ENCODE results near the gene FAM107A. TPM values are rescaled to one million over a fixed set of nuclear protein-coding genes. Genes with fewer than 3 reads are reported as not detected.

Gene FAM107A
- total RNA-seq, 1 donor = not detected

DNA sequence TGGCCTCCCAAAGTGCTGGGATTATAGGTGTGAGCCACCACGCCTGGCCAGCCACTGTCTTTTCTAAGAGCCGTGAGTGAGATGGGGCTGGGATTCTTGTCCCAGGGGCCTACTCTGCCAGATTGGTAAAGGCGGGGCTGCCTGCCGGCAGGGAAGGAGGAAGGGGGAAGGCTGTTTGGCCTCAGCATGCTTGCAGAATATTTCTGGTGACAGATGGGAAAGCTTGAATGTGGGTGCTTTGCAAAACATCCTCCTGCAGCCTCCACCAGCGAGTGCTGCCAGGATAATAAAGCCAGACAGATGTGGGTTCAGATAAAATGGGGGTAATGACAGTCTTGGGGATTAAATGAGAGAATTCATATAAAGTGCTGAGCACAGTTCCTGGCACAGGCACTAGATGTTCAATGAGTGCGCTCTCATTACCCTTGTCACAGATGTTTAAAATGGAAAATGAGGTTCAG, 20.4 kb downstream of the FAM107A start:
- no peak for DNase-seq (ENCODE audit: low read depth)
- H3K4me3 ChIP-seq (ENCODE audit: low read depth, low read length) = no peak overlapping the region
- TF ChIP-seq, protein P1, sequence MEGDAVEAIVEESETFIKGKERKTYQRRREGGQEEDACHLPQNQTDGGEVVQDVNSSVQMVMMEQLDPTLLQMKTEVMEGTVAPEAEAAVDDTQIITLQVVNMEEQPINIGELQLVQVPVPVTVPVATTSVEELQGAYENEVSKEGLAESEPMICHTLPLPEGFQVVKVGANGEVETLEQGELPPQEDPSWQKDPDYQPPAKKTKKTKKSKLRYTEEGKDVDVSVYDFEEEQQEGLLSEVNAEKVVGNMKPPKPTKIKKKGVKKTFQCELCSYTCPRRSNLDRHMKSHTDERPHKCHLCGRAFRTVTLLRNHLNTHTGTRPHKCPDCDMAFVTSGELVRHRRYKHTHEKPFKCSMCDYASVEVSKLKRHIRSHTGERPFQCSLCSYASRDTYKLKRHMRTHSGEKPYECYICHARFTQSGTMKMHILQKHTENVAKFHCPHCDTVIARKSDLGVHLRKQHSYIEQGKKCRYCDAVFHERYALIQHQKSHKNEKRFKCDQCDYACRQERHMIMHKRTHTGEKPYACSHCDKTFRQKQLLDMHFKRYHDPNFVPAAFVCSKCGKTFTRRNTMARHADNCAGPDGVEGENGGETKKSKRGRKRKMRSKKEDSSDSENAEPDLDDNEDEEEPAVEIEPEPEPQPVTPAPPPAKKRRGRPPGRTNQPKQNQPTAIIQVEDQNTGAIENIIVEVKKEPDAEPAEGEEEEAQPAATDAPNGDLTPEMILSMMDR (IDR thresholded peaks at IDR 0.05; ENCODE audit: insufficient read depth, low read depth, low read length) = no peak

DNA sequence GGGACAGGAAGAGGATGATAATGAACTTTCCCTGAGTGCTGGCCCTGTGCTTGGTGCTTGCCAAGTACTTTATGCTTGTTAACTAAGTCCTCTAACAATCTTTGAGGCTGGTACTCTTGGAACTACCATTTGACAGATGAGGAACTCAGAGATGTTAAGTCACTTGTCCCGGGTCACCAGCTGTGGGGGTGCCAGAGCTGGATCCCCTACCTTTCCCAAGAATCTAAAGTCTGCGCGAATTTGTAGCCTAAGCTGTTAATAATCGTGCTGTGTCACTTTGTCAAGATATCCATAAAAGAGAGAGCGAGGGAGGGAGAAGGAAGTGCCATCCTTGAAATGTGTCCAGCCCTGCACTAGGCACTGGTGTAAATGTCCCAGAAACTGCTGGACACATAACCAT, 21.2 kb downstream of the FAM107A start:
- TF ChIP-seq, protein P1 (IDR thresholded peaks at IDR 0.05; ENCODE audit: insufficient read depth, low read depth, low read length) = no peak
- DNase-seq (ENCODE audit: low read depth) = no peak
- H3K4me3 ChIP-seq (ENCODE audit: low read depth, low read length) = no peak overlapping the region

DNA sequence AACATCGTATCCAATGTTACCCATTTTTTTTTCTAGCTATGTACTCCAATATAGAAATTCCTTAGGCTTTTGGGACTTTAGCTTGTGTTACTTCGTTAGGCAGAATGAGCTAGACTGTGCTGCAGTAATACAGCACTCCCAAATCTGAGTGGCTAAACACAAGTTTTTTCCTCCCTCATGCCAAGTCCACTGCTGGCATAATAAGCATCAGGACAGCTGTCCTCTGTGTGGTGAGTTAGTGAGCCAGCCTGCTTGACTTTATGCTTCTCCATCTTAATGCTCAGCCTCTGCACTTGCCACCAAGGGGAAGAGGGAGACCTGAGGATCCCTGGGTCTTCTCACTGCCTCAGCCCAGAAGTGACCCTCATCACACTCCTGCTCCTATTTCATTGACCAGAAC, 22.0 kb downstream of the FAM107A start:
- H3K4me3 ChIP-seq (ENCODE audit: low read depth, low read length) = no peak overlapping the region
- DNase-seq (ENCODE audit: low read depth) = no peak
- TF ChIP-seq, protein P1 (IDR thresholded peaks at IDR 0.05; ENCODE audit: insufficient read depth, low read depth, low read length) = no peak

DNA sequence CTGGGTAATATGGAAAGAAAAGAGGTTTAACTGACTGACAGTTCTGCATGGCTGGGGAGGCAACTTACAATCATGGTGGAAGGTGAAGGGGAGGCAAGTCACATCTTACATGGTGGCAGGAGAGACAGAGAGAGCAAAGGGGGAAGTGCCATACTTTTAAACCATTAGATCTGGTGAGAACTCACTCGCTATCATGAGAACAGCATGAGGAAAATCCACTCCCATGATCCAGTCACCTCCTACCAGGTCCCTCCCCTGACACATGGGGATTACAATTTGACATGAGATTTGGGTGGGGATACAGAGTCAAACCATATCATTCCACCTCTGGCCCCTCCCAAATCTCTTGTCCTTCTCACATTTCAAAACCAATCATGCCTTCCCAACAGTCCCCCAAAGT, 24.2 kb downstream of the FAM107A start:
- no peak overlapping the region for H3K4me3 ChIP-seq (ENCODE audit: low read depth, low read length)
- no peak for DNase-seq (ENCODE audit: low read depth)
- TF ChIP-seq, protein P1 (IDR thresholded peaks at IDR 0.05; ENCODE audit: insufficient read depth, low read depth, low read length) = no peak

DNA sequence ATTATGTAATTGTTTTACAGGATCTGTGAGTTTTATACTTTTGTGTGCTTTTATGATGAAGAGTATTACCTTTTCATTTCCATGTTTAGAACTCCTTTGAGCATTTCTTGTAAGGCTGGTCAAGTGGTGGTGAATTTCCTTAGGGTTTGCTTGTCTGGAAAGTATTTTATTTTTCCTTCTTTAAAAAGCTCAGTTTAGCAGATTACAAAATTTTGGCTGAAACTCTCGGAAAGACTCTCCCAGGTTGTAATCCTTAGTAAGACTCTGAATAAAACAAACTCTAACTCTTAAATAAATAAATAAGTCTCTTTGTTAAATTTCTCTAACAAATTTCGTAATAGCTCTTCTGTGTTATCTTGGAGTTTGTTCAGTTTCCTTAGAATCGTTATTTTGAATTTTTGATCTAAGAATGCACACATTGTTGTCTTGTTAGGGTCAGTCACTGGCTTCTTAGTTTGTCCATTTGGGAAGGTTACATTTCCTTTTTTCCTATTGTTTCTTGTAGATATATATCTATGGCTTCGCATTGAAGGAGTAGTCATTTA, 25.5 kb downstream of the FAM107A start:
- DNase-seq (ENCODE audit: low read depth) = no peak
- TF ChIP-seq, protein P1 (IDR thresholded peaks at IDR 0.05; ENCODE audit: insufficient read depth, low read depth, low read length) = no peak
- H3K4me3 ChIP-seq (ENCODE audit: low read depth, low read length) = no peak overlapping the region

DNA sequence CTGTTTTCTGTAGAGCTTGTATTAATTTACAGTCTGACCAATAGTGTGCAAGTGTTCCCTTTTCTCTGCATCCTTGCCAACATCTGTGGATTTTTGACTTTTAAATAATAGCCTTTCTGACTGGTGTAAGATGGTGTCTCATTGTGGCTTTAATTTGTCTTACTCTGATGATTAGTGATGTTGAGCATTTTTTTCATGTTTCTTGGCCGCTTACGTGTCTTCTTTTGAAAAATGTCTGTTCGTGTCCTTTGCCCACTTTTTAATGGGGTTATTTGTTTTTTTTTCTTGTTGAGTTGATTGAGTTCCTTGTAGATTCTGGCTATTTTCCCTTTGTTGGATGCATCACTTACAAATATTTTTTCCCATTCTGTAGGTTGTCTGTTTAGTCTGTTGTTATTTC, 32.6 kb downstream of the FAM107A start:
- peak; percentile 30 for DNase-seq (ENCODE audit: low read depth)
- H3K4me3 ChIP-seq (ENCODE audit: low read depth, low read length) = no peak overlapping the region

More for the DNA sequence above, 32.6 kb downstream of the FAM107A start:
- TF ChIP-seq, protein P1 (IDR thresholded peaks at IDR 0.05; ENCODE audit: insufficient read depth, low read depth, low read length) = no peak
